GM19452 (cell line): ENCODE results near the gene FRG1.
"Not testable (repeated sequence)": the region's sequence is repeated elsewhere in the genome, so short reads cannot be mapped to it uniquely, and the experiment has no call there.

Experiments
- ATAC-seq: cut with Tn5 transposase; IDR thresholded peaks from one replicate; pipeline ENCODE4 v1.9.1; 2021; ENCODE audit not compliant: unreplicated experiment

The FRG1 gene

GRCh38 chr4:189984661-189985060, 44.0 kb downstream of the FRG1 start:
- ATAC-seq = not testable (repeated sequence)

- not testable (repeated sequence) for ATAC-seq
Measured at GRCh38 chr4:189985651-189986243, 45.1 kb downstream of the FRG1 start.

GRCh38 chr4:189988877-189989431, 48.3 kb downstream of the FRG1 start:
- no peak for ATAC-seq

- ATAC-seq = not testable (repeated sequence)
Measured at GRCh38 chr4:189989941-189990340, 49.3 kb downstream of the FRG1 start.
